Measurements from ENCODE around the gene TUBGCP3. TPM values are rescaled to one million over a fixed set of nuclear protein-coding genes. Genes with fewer than 3 reads are reported as not detected.

Gene TUBGCP3
- total RNA-seq, 1 experiment from 2014 or later, result 51.4 TPM

GRCh38 chr13:112473818-112474217, 114.1 kb downstream of the TUBGCP3 start:
- Histone ChIP-seq H3K79me2 (ENCODE audit: insufficient read depth, low read length) (no peaks in the 10 kb centered on the region), H3K27me3 (ENCODE audit: insufficient read depth, low read length) (no peaks in the 10 kb centered on the region), H3K4me3 (replicated peaks in 1 of 2; ENCODE audit: low read depth in 1 of 2, low read length in 2 of 2) (no peak overlapping the region), H3K9ac (ENCODE audit: low read length) (no peak overlapping the region), H3K27ac (ENCODE audit: low read depth, low read length) (no peak overlapping the region), H3K4me2 (ENCODE audit: low read length) (no peak overlapping the region), H4K20me1 (ENCODE audit: insufficient read depth) (no peaks in the 10 kb centered on the region), H3K9me2 (ENCODE audit: insufficient read depth) (no peaks in the 10 kb centered on the region), H3K9me3 (ENCODE audit: control insufficient read depth in 1 of 2, insufficient read depth in 1 of 2, low read depth in 1 of 2, low read length in 2 of 2) (no peaks in the 10 kb centered on the region), H3K4me1 (ENCODE audit: control insufficient read depth in 1 of 2, insufficient read depth in 2 of 2, low read length in 2 of 2) (no peaks in the 10 kb centered on the region), H2AFZ (ENCODE audit: low read depth, low read length, poor library complexity, severe bottlenecking) (no peak overlapping the region), H3K36me3 (ENCODE audit: control insufficient read depth in 1 of 2, insufficient read depth in 2 of 2, low read length in 2 of 2) (no peaks in the 10 kb centered on the region)
- ChIA-PET CTCF (no interaction called here), RAD21 (ENCODE audit: low non-redundant PET in 1 of 2, low total read pairs in 2 of 2, uncharacterized antibody in 2 of 2, unreplicated experiment in 2 of 2) (no interaction called here), POLR2A (no interaction called here)
- no peak for DNase-seq (ENCODE audit: low read depth, low spot score)
- no peak for ATAC-seq
- intact Hi-C loops (cut with micrococcal nuclease), result no loop called here
- no TSS peak for BruUV-seq (replicated peaks)
- no peak for TF ChIP-seq ZFX (IDR thresholded peaks at IDR 0.05)
- no peak for TF ChIP-seq SP1 (IDR thresholded peaks at IDR 0.05; ENCODE audit: low read depth)
- no peak for TF ChIP-seq JUND (IDR thresholded peaks at IDR 0.05)
- no peak for TF ChIP-seq ZBTB33 (IDR thresholded peaks at IDR 0.05; ENCODE audit: extremely low read depth, insufficient replicate concordance, low read length)
- TF ChIP-seq REST (IDR thresholded peaks at IDR 0.05; ENCODE audit: low read depth), result no peak
- TF ChIP-seq CTCF (IDR thresholded peaks at IDR 0.05 in 2 of 3, conservative IDR thresholded peaks at IDR 0.05 in 1 of 3; ENCODE audit: borderline replicate concordance in 1 of 3, insufficient read depth in 1 of 3, low read depth in 2 of 3, low read length in 2 of 3), result 0 out of 6 replicates have a peak, but pooled peaks of 1 of the 3 experiments have one; percentile 5

Data from HCT116 (cell line).